Measurements from ENCODE around the gene FOXN3. TPM values are rescaled to one million over a fixed set of nuclear protein-coding genes. Genes with fewer than 3 reads are reported as not detected.

FOXN3 gene
- polyA plus RNA-seq, 3 donors, result 38.7 to 57.4 (median 42.0) TPM

DNA sequence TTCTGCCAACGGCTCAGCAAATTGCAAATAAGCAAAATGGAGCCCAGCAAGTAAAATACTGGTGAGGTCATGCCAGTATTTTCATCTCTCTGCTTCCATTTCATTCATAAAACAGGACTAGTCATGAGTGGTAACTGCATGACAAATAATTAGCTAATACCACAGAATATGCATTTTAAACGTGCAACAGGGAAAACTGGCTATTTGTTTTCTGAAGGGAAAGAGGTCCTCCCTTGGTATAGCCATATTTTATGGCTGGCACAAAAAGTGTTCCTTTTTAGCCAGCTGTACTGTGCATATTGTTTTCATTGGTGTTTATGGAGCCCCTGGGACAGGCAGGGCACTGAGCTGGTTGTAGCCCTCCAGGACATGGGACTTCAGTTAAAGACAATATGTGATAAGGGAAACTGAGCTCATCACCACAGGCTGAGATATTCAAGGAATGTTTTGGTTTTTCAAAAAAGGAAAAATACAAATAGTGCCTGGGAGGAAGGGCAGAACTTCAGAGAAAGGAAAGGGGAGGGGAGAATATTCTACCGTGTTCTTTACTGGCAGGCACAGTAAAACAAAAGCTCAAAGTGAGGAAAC is 26.1 kb upstream of the FOXN3 start:
- Histone ChIP-seq H3K27me3 (ENCODE audit: control insufficient read depth in 2 of 2, insufficient read depth in 2 of 2, low read length in 2 of 2) (no peaks in the 10 kb centered on the region), H3K4me1 (ENCODE audit: control insufficient read depth in 1 of 2, insufficient read depth in 2 of 2, low read length in 2 of 2) (peaks cover 59 to 61% of the 10 kb centered on the region in 2 donors), H3K36me3 (replicated peaks in 1 of 2; ENCODE audit: control insufficient read depth in 1 of 2, insufficient read depth in 2 of 2, low read length in 2 of 2) (no peaks in the 10 kb centered on the region), H3K4me2 (replicated peaks; ENCODE audit: extremely low read depth, low read length, poor library complexity, severe bottlenecking) (peak overlapping the region; percentile 43), H3K79me2 (ENCODE audit: insufficient read depth, low read length) (peaks cover 72% of the 10 kb centered on the region), H3K9ac (ENCODE audit: insufficient read depth, low read length, poor library complexity, severe bottlenecking) (no peak overlapping the region), H3K27ac (ENCODE audit: low read depth in 1 of 2, low read length in 2 of 2) (peak overlapping the region; percentile 56 to 90), H4K20me1 (ENCODE audit: insufficient read depth, low read length) (no peaks in the 10 kb centered on the region), H2AFZ (ENCODE audit: insufficient read depth, low read depth, low read length, poor library complexity, severe bottlenecking) (no peak overlapping the region), H3K4me3 (replicated peaks in 1 of 3; ENCODE audit: low read depth in 2 of 3, low read length in 3 of 3) (peak overlapping the region in 1 of 3 experiments; percentile 31), H3K9me3 (replicated peaks in 1 of 2; ENCODE audit: control insufficient read depth in 1 of 2, insufficient read depth in 1 of 2, low read length in 2 of 2) (no peaks in the 10 kb centered on the region)
- WGBS (ENCODE audit: insufficient coverage), result 0% methylated on average over 1 of the region's 3 CpGs
- TF ChIP-seq, protein P1, sequence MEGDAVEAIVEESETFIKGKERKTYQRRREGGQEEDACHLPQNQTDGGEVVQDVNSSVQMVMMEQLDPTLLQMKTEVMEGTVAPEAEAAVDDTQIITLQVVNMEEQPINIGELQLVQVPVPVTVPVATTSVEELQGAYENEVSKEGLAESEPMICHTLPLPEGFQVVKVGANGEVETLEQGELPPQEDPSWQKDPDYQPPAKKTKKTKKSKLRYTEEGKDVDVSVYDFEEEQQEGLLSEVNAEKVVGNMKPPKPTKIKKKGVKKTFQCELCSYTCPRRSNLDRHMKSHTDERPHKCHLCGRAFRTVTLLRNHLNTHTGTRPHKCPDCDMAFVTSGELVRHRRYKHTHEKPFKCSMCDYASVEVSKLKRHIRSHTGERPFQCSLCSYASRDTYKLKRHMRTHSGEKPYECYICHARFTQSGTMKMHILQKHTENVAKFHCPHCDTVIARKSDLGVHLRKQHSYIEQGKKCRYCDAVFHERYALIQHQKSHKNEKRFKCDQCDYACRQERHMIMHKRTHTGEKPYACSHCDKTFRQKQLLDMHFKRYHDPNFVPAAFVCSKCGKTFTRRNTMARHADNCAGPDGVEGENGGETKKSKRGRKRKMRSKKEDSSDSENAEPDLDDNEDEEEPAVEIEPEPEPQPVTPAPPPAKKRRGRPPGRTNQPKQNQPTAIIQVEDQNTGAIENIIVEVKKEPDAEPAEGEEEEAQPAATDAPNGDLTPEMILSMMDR (IDR thresholded peaks at IDR 0.05), result no peak
- intact Hi-C loops (cut with micrococcal nuclease), result loop anchor here in 1 of 2 donors (5.0 kb wide), 1 partner anchor 34 kb away; no protein-coding TSS in a partner anchor
- Mint-ChIP-seq H3K27me3 (ENCODE audit: low read depth in 3 of 3) (peaks cover 0 to 3% (median 0%) of the 10 kb centered on the region in 3 donors), H3K4me1 (peaks cover 53% of the 10 kb centered on the region), H3K36me3 (peaks cover 8 to 11% of the 10 kb centered on the region in 2 donors), H3K4me3 (peak overlapping the region; percentile 24 to 54), H3K9me3 (peaks cover 0 to 2% (median 0%) of the 10 kb centered on the region in 7 donors), H3K27ac (peak overlapping the region; percentile 93 to 98 (median 97))
- DNase-seq, result peak in 1 of 3 donors; percentile 30

DNA sequence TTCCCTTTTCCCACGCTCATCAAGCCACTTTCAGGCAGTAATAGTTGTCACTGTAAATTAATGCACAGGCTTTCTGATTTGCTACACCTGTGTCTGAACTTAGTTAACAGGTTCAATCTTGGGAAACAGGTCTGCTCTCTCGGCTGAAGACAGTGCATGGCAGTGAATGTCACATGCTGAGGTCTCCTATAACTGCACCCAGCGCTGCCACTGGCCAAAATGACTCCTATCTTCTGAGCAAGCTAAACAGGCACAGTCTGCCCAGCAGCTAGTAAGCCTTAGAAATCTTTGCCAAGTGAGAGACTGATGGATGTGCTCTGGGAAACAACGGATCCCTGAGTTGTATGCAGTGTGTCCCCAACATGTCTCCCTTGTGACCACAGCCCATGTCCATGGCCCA is 25.2 kb upstream of the FOXN3 start:
- Histone ChIP-seq H3K4me3 (replicated peaks in 1 of 3; ENCODE audit: low read depth in 2 of 3, low read length in 3 of 3) (no peak overlapping the region), H4K20me1 (ENCODE audit: insufficient read depth, low read length) (no peaks in the 10 kb centered on the region), H3K79me2 (ENCODE audit: insufficient read depth, low read length) (peaks cover 68% of the 10 kb centered on the region), H3K36me3 (replicated peaks in 1 of 2; ENCODE audit: control insufficient read depth in 1 of 2, insufficient read depth in 2 of 2, low read length in 2 of 2) (no peaks in the 10 kb centered on the region), H3K9me3 (replicated peaks in 1 of 2; ENCODE audit: control insufficient read depth in 1 of 2, insufficient read depth in 1 of 2, low read length in 2 of 2) (no peaks in the 10 kb centered on the region), H2AFZ (ENCODE audit: insufficient read depth, low read depth, low read length, poor library complexity, severe bottlenecking) (no peak overlapping the region), H3K4me2 (replicated peaks; ENCODE audit: extremely low read depth, low read length, poor library complexity, severe bottlenecking) (no peak overlapping the region), H3K4me1 (ENCODE audit: control insufficient read depth in 1 of 2, insufficient read depth in 2 of 2, low read length in 2 of 2) (peaks cover 52% of the 10 kb centered on the region in 2 donors), H3K9ac (ENCODE audit: insufficient read depth, low read length, poor library complexity, severe bottlenecking) (no peak overlapping the region), H3K27ac (ENCODE audit: low read depth in 1 of 2, low read length in 2 of 2) (peak overlapping the region in 1 of 2 donors; percentile 90), H3K27me3 (ENCODE audit: control insufficient read depth in 2 of 2, insufficient read depth in 2 of 2, low read length in 2 of 2) (no peaks in the 10 kb centered on the region)
- Mint-ChIP-seq H3K27ac (peak overlapping the region; percentile 5 to 97 (median 66)), H3K9me3 (peaks cover 0 to 2% (median 0%) of the 10 kb centered on the region in 7 donors), H3K36me3 (peaks cover 10 to 12% of the 10 kb centered on the region in 2 donors), H3K4me3 (no peak overlapping the region), H3K4me1 (peaks cover 45% of the 10 kb centered on the region), H3K27me3 (ENCODE audit: low read depth in 3 of 3) (peaks cover 0 to 3% (median 0%) of the 10 kb centered on the region in 3 donors)
- intact Hi-C loops (cut with micrococcal nuclease), result loop anchor here in 1 of 2 donors (5.0 kb wide), 1 partner anchor 35 kb away; no protein-coding TSS in a partner anchor
- WGBS (ENCODE audit: insufficient coverage), result 84% methylated on average over 4 of the region's 4 CpGs
- TF ChIP-seq, protein P1 (IDR thresholded peaks at IDR 0.05), result no peak
- DNase-seq, result no peak

Measured in CD14-positive monocyte (primary cell).